ENCODE measurements around the gene PDGFD. TPM values are rescaled to one million over a fixed set of nuclear protein-coding genes. Genes with fewer than 3 reads are reported as not detected.

The PDGFD gene
- polyA plus RNA-seq, 1 donor from 2014 or later, result 1.0 TPM

DNA sequence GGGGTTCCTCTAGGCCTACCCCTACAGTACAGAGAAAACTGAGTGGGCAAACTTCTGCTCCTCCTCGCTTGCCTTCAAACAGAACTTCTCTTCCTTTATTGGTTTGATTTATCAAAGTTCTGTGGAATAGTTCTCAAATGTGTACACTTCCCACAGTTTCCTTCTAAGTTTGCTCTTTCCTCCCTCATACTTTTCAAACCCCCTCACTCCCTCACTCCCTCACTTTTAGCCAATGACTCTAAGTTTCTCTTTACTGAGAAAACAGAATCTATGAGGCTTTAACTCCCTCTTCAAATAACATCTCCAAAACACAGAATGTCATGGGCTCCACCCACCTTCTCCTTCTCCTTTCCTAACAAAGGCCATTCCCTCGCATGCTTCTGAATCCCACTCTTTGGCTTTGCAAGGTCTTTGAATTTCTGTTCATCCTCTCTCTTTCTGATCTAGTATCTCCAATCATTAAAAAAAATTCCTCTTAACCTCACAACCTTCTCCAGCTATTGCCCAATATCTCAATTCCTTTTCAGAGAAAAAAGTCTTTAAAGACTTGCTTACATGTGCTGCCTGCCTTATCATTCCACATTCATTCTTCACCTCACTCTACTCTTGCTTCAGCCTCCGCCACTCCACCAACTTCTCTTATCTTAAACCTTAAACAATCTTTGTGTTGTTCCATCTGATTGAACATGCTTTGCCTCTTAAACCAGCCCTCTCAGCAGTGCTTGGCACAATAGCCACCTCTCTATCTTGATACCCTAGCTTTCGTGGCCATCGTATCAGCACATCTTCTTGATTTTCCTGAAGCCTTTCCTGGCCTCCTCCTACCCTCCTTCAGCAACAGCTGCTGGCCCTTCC, 70.3 kb downstream of the PDGFD start:
- Histone ChIP-seq H3K4me3 (ENCODE audit: low read length) (no peak overlapping the region), H3K9me2 (ENCODE audit: insufficient read depth, low read length) (no peaks in the 10 kb centered on the region), H3K27ac (ENCODE audit: low read length) (no peak overlapping the region), H4K20me1 (ENCODE audit: insufficient read depth) (no peaks in the 10 kb centered on the region), H3K9me3 (ENCODE audit: low read length) (no peaks in the 10 kb centered on the region), H3K9ac (ENCODE audit: low read length) (no peak overlapping the region), H3K36me3 (ENCODE audit: insufficient read depth, low read length) (no peaks in the 10 kb centered on the region), H3K27me3 (ENCODE audit: insufficient read depth, low read depth, low read length) (no peaks in the 10 kb centered on the region), H3F3A (ENCODE audit: insufficient read depth, low read length, poor library complexity, severe bottlenecking) (peaks cover 7% of the 10 kb centered on the region), H3K79me2 (replicated peaks; ENCODE audit: insufficient read depth, low read length) (no peaks in the 10 kb centered on the region), H2AFZ (ENCODE audit: low read depth, low read length) (no peak overlapping the region), H3K4me2 (ENCODE audit: low read length) (no peak overlapping the region)
- no peak for TF ChIP-seq EP300 (conservative IDR thresholded peaks at IDR 0.05; ENCODE audit: poor library complexity, severe bottlenecking)

DNA sequence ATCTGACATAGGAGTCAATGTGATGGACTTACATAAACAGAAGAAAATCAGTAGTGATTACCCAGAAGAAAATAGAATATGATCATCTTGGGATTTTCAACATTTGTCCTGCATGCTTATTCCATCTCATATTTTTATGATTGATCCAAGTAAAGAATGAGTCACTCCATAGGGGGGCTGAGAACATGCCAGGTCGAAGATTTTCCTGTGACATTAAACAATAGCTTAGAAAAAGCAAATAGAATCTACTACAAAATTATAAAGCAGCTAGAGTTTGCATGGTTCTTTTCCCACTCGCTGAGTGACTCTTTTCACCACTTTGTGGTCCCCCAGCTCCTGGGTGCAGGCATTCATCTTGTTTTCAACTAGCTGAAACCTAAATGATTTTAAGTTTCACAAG, 71.2 kb downstream of the PDGFD start:
- Histone ChIP-seq H3K79me2 (replicated peaks; ENCODE audit: insufficient read depth, low read length) (no peaks in the 10 kb centered on the region), H3F3A (ENCODE audit: insufficient read depth, low read length, poor library complexity, severe bottlenecking) (peaks cover 7% of the 10 kb centered on the region), H4K20me1 (ENCODE audit: insufficient read depth) (no peaks in the 10 kb centered on the region), H3K4me2 (ENCODE audit: low read length) (no peak overlapping the region), H3K9ac (ENCODE audit: low read length) (no peak overlapping the region), H3K9me2 (ENCODE audit: insufficient read depth, low read length) (no peaks in the 10 kb centered on the region), H3K27ac (ENCODE audit: low read length) (peak overlapping the region; percentile 65), H3K4me3 (ENCODE audit: low read length) (no peak overlapping the region), H3K9me3 (ENCODE audit: low read length) (no peaks in the 10 kb centered on the region), H2AFZ (ENCODE audit: low read depth, low read length) (no peak overlapping the region), H3K27me3 (ENCODE audit: insufficient read depth, low read depth, low read length) (no peaks in the 10 kb centered on the region), H3K36me3 (ENCODE audit: insufficient read depth, low read length) (no peaks in the 10 kb centered on the region)
- TF ChIP-seq EP300 (conservative IDR thresholded peaks at IDR 0.05; ENCODE audit: poor library complexity, severe bottlenecking), result no peak
- TF ChIP-seq TAF1 (IDR thresholded peaks at IDR 0.05; ENCODE audit: low read depth), result no peak

DNA sequence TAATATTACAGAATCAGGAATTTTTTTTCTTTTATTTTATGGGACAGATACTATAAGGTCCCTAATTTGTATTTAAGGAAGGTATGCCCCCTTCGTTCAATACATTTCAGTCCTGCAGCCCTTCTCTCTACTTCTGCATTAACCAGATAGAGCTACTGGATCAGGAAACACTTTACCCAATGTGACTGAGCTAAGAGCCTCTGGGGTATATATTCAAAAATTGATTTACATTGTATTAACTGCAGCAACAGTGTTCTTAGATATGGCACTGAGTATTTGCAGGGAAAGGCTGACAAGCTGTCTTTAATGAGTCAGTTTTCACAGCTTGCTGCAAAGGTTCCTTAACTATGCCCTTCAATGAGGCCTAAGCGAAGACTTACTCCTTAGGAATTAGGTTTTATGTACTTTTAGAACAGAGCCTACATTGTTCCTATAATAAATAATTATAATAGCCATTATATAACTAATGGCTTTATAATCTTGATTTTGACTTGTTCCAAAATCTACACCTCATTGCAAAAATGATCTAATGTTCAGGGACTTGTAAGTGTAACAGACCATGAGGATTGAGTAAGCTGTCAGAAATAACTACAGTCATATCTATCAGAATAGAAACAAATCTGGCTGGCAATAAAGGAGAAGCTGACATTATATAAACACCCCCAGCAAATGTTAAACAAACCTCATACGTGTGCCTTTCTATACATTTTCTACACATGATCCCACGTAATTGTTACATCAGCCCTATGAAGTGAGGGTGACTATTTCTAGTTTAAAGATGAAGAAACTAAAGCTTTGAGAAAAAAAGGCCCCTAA, 72.5 kb downstream of the PDGFD start:
- TF ChIP-seq, protein P1, sequence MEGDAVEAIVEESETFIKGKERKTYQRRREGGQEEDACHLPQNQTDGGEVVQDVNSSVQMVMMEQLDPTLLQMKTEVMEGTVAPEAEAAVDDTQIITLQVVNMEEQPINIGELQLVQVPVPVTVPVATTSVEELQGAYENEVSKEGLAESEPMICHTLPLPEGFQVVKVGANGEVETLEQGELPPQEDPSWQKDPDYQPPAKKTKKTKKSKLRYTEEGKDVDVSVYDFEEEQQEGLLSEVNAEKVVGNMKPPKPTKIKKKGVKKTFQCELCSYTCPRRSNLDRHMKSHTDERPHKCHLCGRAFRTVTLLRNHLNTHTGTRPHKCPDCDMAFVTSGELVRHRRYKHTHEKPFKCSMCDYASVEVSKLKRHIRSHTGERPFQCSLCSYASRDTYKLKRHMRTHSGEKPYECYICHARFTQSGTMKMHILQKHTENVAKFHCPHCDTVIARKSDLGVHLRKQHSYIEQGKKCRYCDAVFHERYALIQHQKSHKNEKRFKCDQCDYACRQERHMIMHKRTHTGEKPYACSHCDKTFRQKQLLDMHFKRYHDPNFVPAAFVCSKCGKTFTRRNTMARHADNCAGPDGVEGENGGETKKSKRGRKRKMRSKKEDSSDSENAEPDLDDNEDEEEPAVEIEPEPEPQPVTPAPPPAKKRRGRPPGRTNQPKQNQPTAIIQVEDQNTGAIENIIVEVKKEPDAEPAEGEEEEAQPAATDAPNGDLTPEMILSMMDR (IDR thresholded peaks at IDR 0.05; ENCODE audit: poor library complexity, severe bottlenecking), result no peak
- no peak for TF ChIP-seq MXI1 (conservative IDR thresholded peaks at IDR 0.05; ENCODE audit: poor library complexity, severe bottlenecking)
- TF ChIP-seq POLR2AphosphoS5 (IDR thresholded peaks at IDR 0.05), result peak; percentile 66
- peak; percentile 75 for TF ChIP-seq EP300 (conservative IDR thresholded peaks at IDR 0.05; ENCODE audit: poor library complexity, severe bottlenecking)
- TF ChIP-seq EZH2 (IDR thresholded peaks at IDR 0.05; ENCODE audit: borderline replicate concordance, insufficient read depth, low read length, poor library complexity, severe bottlenecking), result no peak
- TF ChIP-seq SMC3 (conservative IDR thresholded peaks at IDR 0.05; ENCODE audit: poor library complexity), result no peak
- TF ChIP-seq, protein P2, sequence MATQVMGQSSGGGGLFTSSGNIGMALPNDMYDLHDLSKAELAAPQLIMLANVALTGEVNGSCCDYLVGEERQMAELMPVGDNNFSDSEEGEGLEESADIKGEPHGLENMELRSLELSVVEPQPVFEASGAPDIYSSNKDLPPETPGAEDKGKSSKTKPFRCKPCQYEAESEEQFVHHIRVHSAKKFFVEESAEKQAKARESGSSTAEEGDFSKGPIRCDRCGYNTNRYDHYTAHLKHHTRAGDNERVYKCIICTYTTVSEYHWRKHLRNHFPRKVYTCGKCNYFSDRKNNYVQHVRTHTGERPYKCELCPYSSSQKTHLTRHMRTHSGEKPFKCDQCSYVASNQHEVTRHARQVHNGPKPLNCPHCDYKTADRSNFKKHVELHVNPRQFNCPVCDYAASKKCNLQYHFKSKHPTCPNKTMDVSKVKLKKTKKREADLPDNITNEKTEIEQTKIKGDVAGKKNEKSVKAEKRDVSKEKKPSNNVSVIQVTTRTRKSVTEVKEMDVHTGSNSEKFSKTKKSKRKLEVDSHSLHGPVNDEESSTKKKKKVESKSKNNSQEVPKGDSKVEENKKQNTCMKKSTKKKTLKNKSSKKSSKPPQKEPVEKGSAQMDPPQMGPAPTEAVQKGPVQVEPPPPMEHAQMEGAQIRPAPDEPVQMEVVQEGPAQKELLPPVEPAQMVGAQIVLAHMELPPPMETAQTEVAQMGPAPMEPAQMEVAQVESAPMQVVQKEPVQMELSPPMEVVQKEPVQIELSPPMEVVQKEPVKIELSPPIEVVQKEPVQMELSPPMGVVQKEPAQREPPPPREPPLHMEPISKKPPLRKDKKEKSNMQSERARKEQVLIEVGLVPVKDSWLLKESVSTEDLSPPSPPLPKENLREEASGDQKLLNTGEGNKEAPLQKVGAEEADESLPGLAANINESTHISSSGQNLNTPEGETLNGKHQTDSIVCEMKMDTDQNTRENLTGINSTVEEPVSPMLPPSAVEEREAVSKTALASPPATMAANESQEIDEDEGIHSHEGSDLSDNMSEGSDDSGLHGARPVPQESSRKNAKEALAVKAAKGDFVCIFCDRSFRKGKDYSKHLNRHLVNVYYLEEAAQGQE (IDR thresholded peaks at IDR 0.05; ENCODE audit: borderline replicate concordance), result no peak
- peak overlapping the region; percentile 9 for H3K4me3 ChIP-seq (ENCODE audit: low read length)
- H3K36me3 ChIP-seq (ENCODE audit: insufficient read depth, low read length), result no peaks in the 10 kb centered on the region
- peaks cover 7% of the 10 kb centered on the region for H3F3A ChIP-seq (ENCODE audit: insufficient read depth, low read length, poor library complexity, severe bottlenecking)
- no peak overlapping the region for H2AFZ ChIP-seq (ENCODE audit: low read depth, low read length)
- H3K79me2 ChIP-seq (replicated peaks; ENCODE audit: insufficient read depth, low read length), result no peaks in the 10 kb centered on the region
- H3K27ac ChIP-seq (ENCODE audit: low read length), result peak overlapping the region; percentile 65
- H3K27me3 ChIP-seq (ENCODE audit: insufficient read depth, low read depth, low read length), result no peaks in the 10 kb centered on the region
- no peaks in the 10 kb centered on the region for H3K9me3 ChIP-seq (ENCODE audit: low read length)
- no peaks in the 10 kb centered on the region for H3K9me2 ChIP-seq (ENCODE audit: insufficient read depth, low read length)
- peak overlapping the region; percentile 13 for H3K9ac ChIP-seq (ENCODE audit: low read length)
- no peaks in the 10 kb centered on the region for H4K20me1 ChIP-seq (ENCODE audit: insufficient read depth)
- peak overlapping the region; percentile 33 for H3K4me2 ChIP-seq (ENCODE audit: low read length)

Data from neural cell (in vitro differentiated cells).